ENCODE data around the gene DPH6.
A peak's percentile ranks its signal among the peaks of the same experiment; 100 is the strongest.

The DPH6 gene

GRCh38 chr15:35535365-35535916, 10.5 kb downstream of the DPH6 start:
- no peak overlapping the region for H4K8ac ChIP-seq (ENCODE audit: low read length)
- WGBS = no CpG with 5 or more reads among the region's 2 CpGs

GRCh38 chr15:35533130-35534110, 12.5 kb downstream of the DPH6 start:
- Histone ChIP-seq H2AFZ (ENCODE audit: low read depth, low read length) (no peak overlapping the region), H2BK120ac (ENCODE audit: low read depth, low read length) (no peak overlapping the region), H3K36me3 (ENCODE audit: control insufficient read depth in 1 of 2, insufficient read depth in 2 of 2, low read depth in 1 of 2, low read length in 2 of 2) (peaks cover 0 to 24% of the 10 kb centered on the region in 2 experiments), H3K4me1 (ENCODE audit: control insufficient read depth, insufficient read depth, low read depth, low read length) (no peaks in the 10 kb centered on the region), H3K4me3 (ENCODE audit: insufficient read depth in 1 of 2, low read depth in 1 of 2, low read length in 2 of 2) (no peak overlapping the region), H3K4ac (ENCODE audit: low read depth in 1 of 2, low read length in 2 of 2) (no peak overlapping the region), H3K27me3 (ENCODE audit: control insufficient read depth in 1 of 2, insufficient read depth in 1 of 2, low read length in 2 of 2) (no peaks in the 10 kb centered on the region), H3K9ac (ENCODE audit: low read length) (peak overlapping the region; percentile 56), H3K79me1 (replicated peaks; ENCODE audit: low read length, poor library complexity, severe bottlenecking) (peaks cover 6% of the 10 kb centered on the region), H3K14ac (ENCODE audit: low read length in 2 of 2) (no peak overlapping the region), H3K23ac (ENCODE audit: low read length in 2 of 2) (no peak overlapping the region), H2BK15ac (ENCODE audit: low read depth, poor library complexity, severe bottlenecking) (no peak overlapping the region), H3K9me3 (ENCODE audit: control insufficient read depth, low read length) (peaks cover 4% of the 10 kb centered on the region), H2BK5ac (ENCODE audit: low read depth, low read length, poor library complexity, severe bottlenecking) (no peak overlapping the region), H4K8ac (ENCODE audit: low read length) (no peak overlapping the region), H3K18ac (ENCODE audit: low read depth in 1 of 2, low read length in 2 of 2) (no peak overlapping the region), H3K27ac (ENCODE audit: low read length, poor library complexity, severe bottlenecking) (no peak overlapping the region), H2AK5ac (ENCODE audit: low read length, severe bottlenecking) (no peak overlapping the region), H2BK12ac (ENCODE audit: low read length in 2 of 2) (no peak overlapping the region), H4K91ac (ENCODE audit: low read length) (no peak overlapping the region), H3K4me2 (ENCODE audit: low read length, poor library complexity, severe bottlenecking) (no peak overlapping the region)
- peak; percentile 24 for DNase-seq
- WGBS = 96% methylated on average over 2 of the region's 2 CpGs

More at GRCh38 chr15:35535365-35535916, 10.5 kb downstream of the DPH6 start:
- H3K14ac ChIP-seq (ENCODE audit: low read length in 2 of 2) = no peak overlapping the region
- H3K4me2 ChIP-seq (ENCODE audit: low read length, poor library complexity, severe bottlenecking) = no peak overlapping the region
- H3K4me3 ChIP-seq (ENCODE audit: insufficient read depth in 1 of 2, low read depth in 1 of 2, low read length in 2 of 2) = no peak overlapping the region
- H3K9ac ChIP-seq (ENCODE audit: low read length) = no peak overlapping the region
- H3K79me1 ChIP-seq (replicated peaks; ENCODE audit: low read length, poor library complexity, severe bottlenecking) = peaks cover 3% of the 10 kb centered on the region
- no peak overlapping the region for H2BK120ac ChIP-seq (ENCODE audit: low read depth, low read length)
- H3K27me3 ChIP-seq (ENCODE audit: control insufficient read depth in 1 of 2, insufficient read depth in 1 of 2, low read length in 2 of 2) = no peaks in the 10 kb centered on the region
- H2AK5ac ChIP-seq (ENCODE audit: low read length, severe bottlenecking) = no peak overlapping the region
- H3K27ac ChIP-seq (ENCODE audit: low read length, poor library complexity, severe bottlenecking) = no peak overlapping the region
- H3K36me3 ChIP-seq (ENCODE audit: control insufficient read depth in 1 of 2, insufficient read depth in 2 of 2, low read depth in 1 of 2, low read length in 2 of 2) = peaks cover 0 to 22% of the 10 kb centered on the region in 2 experiments
- H3K23ac ChIP-seq (ENCODE audit: low read length in 2 of 2) = no peak overlapping the region
- no peak overlapping the region for H3K18ac ChIP-seq (ENCODE audit: low read depth in 1 of 2, low read length in 2 of 2)
- H2BK12ac ChIP-seq (ENCODE audit: low read length in 2 of 2) = no peak overlapping the region
- no peak overlapping the region for H2BK15ac ChIP-seq (ENCODE audit: low read depth, poor library complexity, severe bottlenecking)
- no peak overlapping the region for H2BK5ac ChIP-seq (ENCODE audit: low read depth, low read length, poor library complexity, severe bottlenecking)
- no peak overlapping the region for H2AFZ ChIP-seq (ENCODE audit: low read depth, low read length)
- H3K4me1 ChIP-seq (ENCODE audit: control insufficient read depth, insufficient read depth, low read depth, low read length) = no peaks in the 10 kb centered on the region
- no peaks in the 10 kb centered on the region for H3K9me3 ChIP-seq (ENCODE audit: control insufficient read depth, low read length)
- DNase-seq = no peak
- no peak overlapping the region for H4K91ac ChIP-seq (ENCODE audit: low read length)
- H3K4ac ChIP-seq (ENCODE audit: low read depth in 1 of 2, low read length in 2 of 2) = no peak overlapping the region

GRCh38 chr15:35530698-35531097, 15.3 kb downstream of the DPH6 start:
- H3K27me3 ChIP-seq (ENCODE audit: control insufficient read depth in 1 of 2, insufficient read depth in 1 of 2, low read length in 2 of 2) = no peaks in the 10 kb centered on the region
- 100% methylated on average over 2 of the region's 2 CpGs for WGBS
- H2AFZ ChIP-seq (ENCODE audit: low read depth, low read length) = no peak overlapping the region
- no peak overlapping the region for H3K4me3 ChIP-seq (ENCODE audit: insufficient read depth in 1 of 2, low read depth in 1 of 2, low read length in 2 of 2)
- H4K8ac ChIP-seq (ENCODE audit: low read length) = no peak overlapping the region
- no peak overlapping the region for H4K91ac ChIP-seq (ENCODE audit: low read length)
- H3K27ac ChIP-seq (ENCODE audit: low read length, poor library complexity, severe bottlenecking) = no peak overlapping the region
- no peak overlapping the region for H2AK5ac ChIP-seq (ENCODE audit: low read length, severe bottlenecking)
- no peak overlapping the region for H3K18ac ChIP-seq (ENCODE audit: low read depth in 1 of 2, low read length in 2 of 2)
- no peak overlapping the region for H3K4me2 ChIP-seq (ENCODE audit: low read length, poor library complexity, severe bottlenecking)
- H3K23ac ChIP-seq (ENCODE audit: low read length in 2 of 2) = no peak overlapping the region
- H3K36me3 ChIP-seq (ENCODE audit: control insufficient read depth in 1 of 2, insufficient read depth in 2 of 2, low read depth in 1 of 2, low read length in 2 of 2) = peaks cover 0 to 8% of the 10 kb centered on the region in 2 experiments
- H3K14ac ChIP-seq (ENCODE audit: low read length in 2 of 2) = no peak overlapping the region
- DNase-seq = no peak
- H2BK120ac ChIP-seq (ENCODE audit: low read depth, low read length) = no peak overlapping the region
- H2BK5ac ChIP-seq (ENCODE audit: low read depth, low read length, poor library complexity, severe bottlenecking) = no peak overlapping the region
- H3K4me1 ChIP-seq (ENCODE audit: control insufficient read depth, insufficient read depth, low read depth, low read length) = no peaks in the 10 kb centered on the region
- H2BK15ac ChIP-seq (ENCODE audit: low read depth, poor library complexity, severe bottlenecking) = no peak overlapping the region
- no peak overlapping the region for H3K4ac ChIP-seq (ENCODE audit: low read depth in 1 of 2, low read length in 2 of 2)
- no peak overlapping the region for H3K9ac ChIP-seq (ENCODE audit: low read length)
- H3K79me1 ChIP-seq (replicated peaks; ENCODE audit: low read length, poor library complexity, severe bottlenecking) = peaks cover 4% of the 10 kb centered on the region
- H3K9me3 ChIP-seq (ENCODE audit: control insufficient read depth, low read length) = peaks cover 4% of the 10 kb centered on the region
- no peak overlapping the region for H2BK12ac ChIP-seq (ENCODE audit: low read length in 2 of 2)

GRCh38 chr15:35529784-35530183, 16.2 kb downstream of the DPH6 start:
- Histone ChIP-seq H3K4ac (ENCODE audit: low read depth in 1 of 2, low read length in 2 of 2) (no peak overlapping the region), H2BK5ac (ENCODE audit: low read depth, low read length, poor library complexity, severe bottlenecking) (no peak overlapping the region), H3K9ac (ENCODE audit: low read length) (no peak overlapping the region), H2BK120ac (ENCODE audit: low read depth, low read length) (no peak overlapping the region), H3K18ac (ENCODE audit: low read depth in 1 of 2, low read length in 2 of 2) (no peak overlapping the region), H3K36me3 (ENCODE audit: control insufficient read depth in 1 of 2, insufficient read depth in 2 of 2, low read depth in 1 of 2, low read length in 2 of 2) (peaks cover 0 to 8% of the 10 kb centered on the region in 2 experiments), H3K14ac (ENCODE audit: low read length in 2 of 2) (no peak overlapping the region), H3K27ac (ENCODE audit: low read length, poor library complexity, severe bottlenecking) (no peak overlapping the region), H4K8ac (ENCODE audit: low read length) (no peak overlapping the region), H2AFZ (ENCODE audit: low read depth, low read length) (no peak overlapping the region), H3K4me1 (ENCODE audit: control insufficient read depth, insufficient read depth, low read depth, low read length) (no peaks in the 10 kb centered on the region), H3K27me3 (ENCODE audit: control insufficient read depth in 1 of 2, insufficient read depth in 1 of 2, low read length in 2 of 2) (no peaks in the 10 kb centered on the region), H3K23ac (ENCODE audit: low read length in 2 of 2) (no peak overlapping the region), H3K9me3 (ENCODE audit: control insufficient read depth, low read length) (peaks cover 4% of the 10 kb centered on the region), H3K4me3 (ENCODE audit: insufficient read depth in 1 of 2, low read depth in 1 of 2, low read length in 2 of 2) (no peak overlapping the region), H2BK12ac (ENCODE audit: low read length in 2 of 2) (no peak overlapping the region), H4K91ac (ENCODE audit: low read length) (no peak overlapping the region), H3K4me2 (ENCODE audit: low read length, poor library complexity, severe bottlenecking) (no peak overlapping the region), H3K79me1 (replicated peaks; ENCODE audit: low read length, poor library complexity, severe bottlenecking) (peaks cover 5% of the 10 kb centered on the region), H2AK5ac (ENCODE audit: low read length, severe bottlenecking) (no peak overlapping the region), H2BK15ac (ENCODE audit: low read depth, poor library complexity, severe bottlenecking) (no peak overlapping the region)
- no peak for DNase-seq
- no CpG with 5 or more reads among the region's 2 CpGs for WGBS
